SK-N-MC (cell line): ENCODE data around the gene TEX55.

Experiments
- DNase-seq: peaks from one replicate; pipeline ENCODE4 v3.0.0-alpha.2; 2011; ENCODE audit warnings: low read depth, low spot score
- H3K27ac ChIP-seq: fragments of 200-600 bp; sonication (generic); 2 replicates; pipeline ENCODE4 v1.5.1; 2016; ENCODE audit warnings: mixed run types
- H3K36me3 ChIP-seq: fragments of 200-600 bp; sonication (generic); 2 replicates; pipeline ENCODE4 v1.6.1; 2017; ENCODE audit warnings: antibody characterized with exemption, low read length, mixed read lengths; ENCODE audit not compliant: insufficient read depth
- H3K4me3 ChIP-seq: fragments of 200-600 bp; sonication (generic); 2 replicates; pipeline ENCODE4 v1.5.1; 2016
- H3K9ac ChIP-seq: fragments of 200-600 bp; sonication (generic); 2 replicates; pipeline ENCODE4 v1.8.0; 2017; ENCODE audit warnings: mixed run types, mixed read lengths; ENCODE audit not compliant: insufficient read length
- H3K9me3 ChIP-seq: fragments of 200-600 bp; sonication (generic); 2 replicates; pipeline ENCODE4 v1.6.1; 2017; ENCODE audit warnings: low read depth, mild to moderate bottlenecking, antibody characterized with exemption, low read length, moderate library complexity, mixed read lengths
- EZH2 ChIP-seq: fragments of 200-600 bp; sonication (generic); IDR thresholded peaks from one replicate; pipeline ENCODE4 v1.6.1; 2017; ENCODE audit warnings: antibody characterized with exemption
- FOXP2 ChIP-seq: optimal IDR thresholded peaks from 2 replicates; pipeline ENCODE3; 2011; ENCODE audit warnings: mild to moderate bottlenecking, moderate library complexity; ENCODE audit not compliant: insufficient read depth; ENCODE audit errors: extremely low read length, control extremely low read depth
- POLR2AphosphoS5 ChIP-seq: IDR thresholded peaks from 2 replicates; pipeline ENCODE4 v1.6.1; 2012; ENCODE audit warnings: mild to moderate bottlenecking, low read depth, low read length, borderline replicate concordance

The TEX55 gene

GRCh38 chr3:119194237-119195150, 48.5 kb downstream of the TEX55 start:
- H3K9ac ChIP-seq = no peak overlapping the region
- H3K36me3 ChIP-seq = no peaks in the 10 kb centered on the region
- DNase-seq = no peak
- H3K27ac ChIP-seq = no peak overlapping the region
- no peak for TF ChIP-seq FOXP2
- TF ChIP-seq EZH2 = no peak
- TF ChIP-seq POLR2AphosphoS5 = no peak
- H3K9me3 ChIP-seq = no peaks in the 10 kb centered on the region
- H3K4me3 ChIP-seq = no peak overlapping the region

- no peak for TF ChIP-seq FOXP2
- no peak for TF ChIP-seq POLR2AphosphoS5
- no peak for TF ChIP-seq EZH2
- Histone ChIP-seq H3K9ac (no peak overlapping the region), H3K36me3 (no peaks in the 10 kb centered on the region), H3K4me3 (no peak overlapping the region), H3K9me3 (no peaks in the 10 kb centered on the region), H3K27ac (no peak overlapping the region)
- DNase-seq = no peak
Observed at GRCh38 chr3:119195151-119195476, 49.1 kb downstream of the TEX55 start.

- no peaks in the 10 kb centered on the region for H3K9me3 ChIP-seq
- H3K27ac ChIP-seq = no peak overlapping the region
- no peak overlapping the region for H3K9ac ChIP-seq
- no peak overlapping the region for H3K4me3 ChIP-seq
- no peaks in the 10 kb centered on the region for H3K36me3 ChIP-seq
- no peak for DNase-seq
- TF ChIP-seq POLR2AphosphoS5 (no peak), EZH2 (no peak), FOXP2 (no peak)
Observed at GRCh38 chr3:119195911-119196310, 49.9 kb downstream of the TEX55 start.
